Activated CD4-positive, alpha-beta T cell treated with anti-CD3 and anti-CD28 coated beads for 1 hour (primary cell): ENCODE results near the gene TIMP1.
"Not testable (repeated sequence)": the region's sequence is repeated elsewhere in the genome, so short reads cannot be mapped to it uniquely, and the experiment has no call there.

ENCODE experiments used
- DNase-seq: peaks from one replicate; pipeline ENCODE4 v3.0.0-alpha.2; 2020

TIMP1 gene

GRCh38 chrX:47574076-47574546, 8.1 kb upstream of the TIMP1 start:
- no peak for DNase-seq

GRCh38 chrX:47574547-47575301, 7.5 kb upstream of the TIMP1 start:
- DNase-seq: no peak

GRCh38 chrX:47576021-47576898, 6.0 kb upstream of the TIMP1 start:
- no peak for DNase-seq

GRCh38 chrX:47577424-47577823, 4.8 kb upstream of the TIMP1 start:
- DNase-seq: no peak

GRCh38 chrX:47577901-47578300, 4.3 kb upstream of the TIMP1 start:
- DNase-seq: no peak

- DNase-seq: no peak
These were observed 3.5 kb upstream of the TIMP1 start for GRCh38 chrX:47578692-47579091.

GRCh38 chrX:47579537-47579936, 2.7 kb upstream of the TIMP1 start:
- no peak for DNase-seq

GRCh38 chrX:47583240-47583861, 1.1 kb downstream of the TIMP1 start:
- no peak for DNase-seq

GRCh38 chrX:47584714-47585113, 2.5 kb downstream of the TIMP1 start:
- no peak for DNase-seq

- DNase-seq: no peak
These were observed 3.0 kb downstream of the TIMP1 start for GRCh38 chrX:47585273-47585672.

- DNase-seq: no peak
These were observed 4.0 kb downstream of the TIMP1 start for GRCh38 chrX:47586043-47586787.

GRCh38 chrX:47587091-47587891, 5.1 kb downstream of the TIMP1 start:
- no peak for DNase-seq

GRCh38 chrX:47587906-47588735, 5.9 kb downstream of the TIMP1 start:
- DNase-seq: no peak

- no peak for DNase-seq
These were observed 8.7 kb downstream of the TIMP1 start for GRCh38 chrX:47590984-47591383.

- no peak for DNase-seq
These were observed 11.3 kb downstream of the TIMP1 start for GRCh38 chrX:47593522-47593921.

- DNase-seq: no peak
These were observed 13.5 kb downstream of the TIMP1 start for GRCh38 chrX:47595716-47596251.

- no peak for DNase-seq
These were observed 14.0 kb downstream of the TIMP1 start for GRCh38 chrX:47596256-47596655.

- no peak for DNase-seq
These were observed 15.0 kb downstream of the TIMP1 start for GRCh38 chrX:47597222-47597621.

GRCh38 chrX:47603125-47603524, 20.9 kb downstream of the TIMP1 start:
- DNase-seq: not testable (repeated sequence)

- no peak for DNase-seq
These were observed 22.8 kb downstream of the TIMP1 start for GRCh38 chrX:47605024-47605423.

GRCh38 chrX:47607091-47607490, 24.9 kb downstream of the TIMP1 start:
- no peak for DNase-seq
